H9 (cell line): ENCODE data around the gene COL4A4. TPM values are rescaled to one million over a fixed set of nuclear protein-coding genes. Genes with fewer than 3 reads are reported as not detected.

Experiments used
- DNase-seq: peaks from one replicate; pipeline ENCODE4 v3.0.0-alpha.2; 2017
- H2AFZ ChIP-seq: one replicate; pipeline ENCODE4 v1.6.1; 2013; ENCODE audit warnings: mild to moderate bottlenecking, low read length, control low read depth, moderate library complexity
- H2AK5ac ChIP-seq: 2 replicates; pipeline ENCODE4 v1.6.1; 2013; ENCODE audit warnings: low read length, control low read depth, mixed read lengths; ENCODE audit not compliant: insufficient read length
- H2BK120ac ChIP-seq: one replicate; pipeline ENCODE4 v1.6.1; 2013; ENCODE audit warnings: low read depth, mild to moderate bottlenecking, low read length, control low read depth, inconsistent platforms; ENCODE audit not compliant: poor library complexity, severe bottlenecking
- H2BK12ac ChIP-seq: 2 replicates; pipeline ENCODE4 v1.6.1; 2013; ENCODE audit warnings: low read length, control low read depth, mixed read lengths, low read depth; ENCODE audit not compliant: insufficient read length
- H2BK15ac ChIP-seq: 2 replicates; pipeline ENCODE4 v1.6.1; 2013; ENCODE audit warnings: low read depth, low read length, control low read depth
- H2BK20ac ChIP-seq: one replicate; pipeline ENCODE4 v1.6.1; 2013; ENCODE audit warnings: low read depth, mild to moderate bottlenecking, low read length, control low read depth, inconsistent platforms; ENCODE audit not compliant: poor library complexity, severe bottlenecking
- H2BK5ac ChIP-seq: 2 replicates; pipeline ENCODE4 v1.6.1; 2013; ENCODE audit warnings: low read length, control low read depth, mixed read lengths; ENCODE audit not compliant: insufficient read length
- H3K14ac ChIP-seq: 2 replicates; pipeline ENCODE4 v1.6.1; 2013; ENCODE audit warnings: low read length, control low read depth; ENCODE audit not compliant: insufficient read depth
- H3K18ac ChIP-seq: 2 replicates; pipeline ENCODE4 v1.6.1; 2013; ENCODE audit warnings: low read depth, mild to moderate bottlenecking, mixed read lengths, low read length, control low read depth; ENCODE audit not compliant: insufficient read length
- H3K23ac ChIP-seq: 2 replicates; pipeline ENCODE4 v1.6.1; 2013; ENCODE audit warnings: low read length, control low read depth, mixed read lengths, low read depth; ENCODE audit not compliant: insufficient read length
- H3K23me2 ChIP-seq: 2 replicates; pipeline ENCODE4 v1.6.1; 2013; ENCODE audit warnings: low read depth, mild to moderate bottlenecking, mixed read lengths, low read length, control low read depth; ENCODE audit not compliant: insufficient read length, poor library complexity, severe bottlenecking
- H3K27ac ChIP-seq: 2 replicates; pipeline ENCODE4 v1.5.1; 2013; ENCODE audit warnings: low read length, control low read depth, mixed read lengths, low read depth; ENCODE audit not compliant: insufficient read length
- H3K27me3 ChIP-seq: 2 replicates; pipeline ENCODE4 v1.6.1; 2013; ENCODE audit warnings: low read length, control low read depth, inconsistent platforms; ENCODE audit not compliant: insufficient read depth
- H3K4ac ChIP-seq: 2 replicates; pipeline ENCODE4 v1.6.1; 2013; ENCODE audit warnings: low read depth, mild to moderate bottlenecking, control low read depth, inconsistent platforms, low read length, moderate library complexity
- H3K4me1 ChIP-seq: 2 replicates; pipeline ENCODE4 v1.6.1; 2013; ENCODE audit warnings: low read length, control low read depth, inconsistent platforms; ENCODE audit not compliant: insufficient read depth
- H3K4me2 ChIP-seq: 2 replicates; pipeline ENCODE4 v1.6.1; 2013; ENCODE audit warnings: low read length, control low read depth, mixed read lengths; ENCODE audit not compliant: insufficient read length, insufficient read depth
- H3K56ac ChIP-seq: 2 replicates; pipeline ENCODE4 v1.6.1; 2013; ENCODE audit warnings: low read depth, mild to moderate bottlenecking, mixed read lengths, low read length, control low read depth; ENCODE audit not compliant: insufficient read length
- H3K79me1 ChIP-seq: 2 replicates; pipeline ENCODE4 v1.6.1; 2013; ENCODE audit warnings: low read depth, mild to moderate bottlenecking, moderate library complexity, low read length, control low read depth, inconsistent platforms; ENCODE audit not compliant: insufficient read depth, poor library complexity, severe bottlenecking
- H3K79me2 ChIP-seq: 2 replicates; pipeline ENCODE4 v1.6.1; 2013; ENCODE audit warnings: low read length, control low read depth, inconsistent platforms; ENCODE audit not compliant: insufficient read depth
- H3K9ac ChIP-seq: 2 replicates; pipeline ENCODE4 v1.6.1; 2013; ENCODE audit warnings: low read length, control low read depth, mixed read lengths; ENCODE audit not compliant: insufficient read length; ENCODE audit errors: extremely low read depth
- H3K9me3 ChIP-seq: one replicate; pipeline ENCODE4 v1.6.1; 2013; ENCODE audit warnings: low read depth, low read length, inconsistent platforms; ENCODE audit not compliant: control insufficient read depth
- H3T11ph ChIP-seq: one replicate; pipeline ENCODE4 v1.6.1; 2013; ENCODE audit warnings: mild to moderate bottlenecking, low read length, control low read depth, inconsistent platforms
- H4K20me1 ChIP-seq: one replicate; pipeline ENCODE4 v1.6.1; 2013; ENCODE audit not compliant: control insufficient read depth, insufficient read length, insufficient read depth
- H4K5ac ChIP-seq: 2 replicates; pipeline ENCODE4 v1.6.1; 2013; ENCODE audit warnings: low read depth, mild to moderate bottlenecking, mixed read lengths, low read length, control low read depth; ENCODE audit not compliant: insufficient read length
- H4K8ac ChIP-seq: replicated peaks from 2 replicates; pipeline ENCODE4 v1.6.1; 2013; ENCODE audit warnings: low read length, control low read depth, mixed read lengths, low read depth; ENCODE audit not compliant: insufficient read length
- H4K91ac ChIP-seq: 2 replicates; pipeline ENCODE4 v1.6.1; 2013; ENCODE audit warnings: low read depth, mild to moderate bottlenecking, moderate library complexity, mixed read lengths, low read length, control low read depth; ENCODE audit not compliant: insufficient read length
- H3K27ac Mint-ChIP-seq, 3 experiments: 2 replicates in 2 of 3; 3 replicates in 1 of 3; pipeline ENCODE4 v1.8.0; 2020 to 2021; ENCODE audit warnings: mixed read lengths in 3 of 3, mild to moderate bottlenecking in 1 of 3, moderate library complexity in 1 of 3
- H3K27me3 Mint-ChIP-seq: 2 replicates; pipeline ENCODE4 v1.8.0; 2021; ENCODE audit warnings: low read depth, mild to moderate bottlenecking, moderate library complexity, mixed read lengths
- H3K36me3 Mint-ChIP-seq, 3 experiments: 2 replicates in 2 of 3; 3 replicates in 1 of 3; pipeline ENCODE4 v1.8.0; 2020 to 2021; ENCODE audit warnings: low read depth in 3 of 3, mixed read lengths in 3 of 3; ENCODE audit not compliant: insufficient read depth in 1 of 3
- H3K4me1 Mint-ChIP-seq, 2 experiments: 2 replicates each; pipeline ENCODE4 v1.8.0; 2020; ENCODE audit warnings: mixed read lengths in 2 of 2
- H3K4me3 Mint-ChIP-seq, 2 experiments: 2 replicates in 1 of 2; 3 replicates in 1 of 2; pipeline ENCODE4 v1.8.0; 2020 to 2021; ENCODE audit warnings: mild to moderate bottlenecking in 2 of 2, mixed read lengths in 2 of 2, moderate library complexity in 1 of 2
- H3K9me3 Mint-ChIP-seq, 2 experiments: 2 replicates in 1 of 2; 3 replicates in 1 of 2; pipeline ENCODE4 v1.8.0; 2020; ENCODE audit warnings: mild to moderate bottlenecking in 2 of 2, mixed read lengths in 2 of 2, moderate library complexity in 1 of 2
- CTCF ChIP-seq: fragments of 200-600 bp; sonication (generic); conservative IDR thresholded peaks from 3 replicates; pipeline ENCODE4 v1.8.0; 2021; ENCODE audit warnings: antibody characterized with exemption, mild to moderate bottlenecking
- WGBS: extraction: QIAGEN DNeasy Blood & Tissue Kit; methylation state at CpG from one replicate; pipeline ENCODE4 v1.1.7; 2013; ENCODE audit warnings: missing lambda C conversion rate, low lambda C conversion rate, mixed read lengths; ENCODE audit not compliant: insufficient read length; ENCODE audit errors: extremely low coverage; 5-methylcytosine and 5-hydroxymethylcytosine counted together
- total RNA-seq: library from RNA; stranded (reverse); gene quantifications from 2 replicates; pipeline ENCODE4 v1.2.1, GENCODE V29; 2021

Gene COL4A4
- total RNA-seq, 1 experiment from 2014 or later = 0.92 TPM

- no peak overlapping the region for H3K4me2 ChIP-seq
- no peak overlapping the region for H2AK5ac ChIP-seq
- DNase-seq = no peak
- H3K9me3 Mint-ChIP-seq = peaks cover 0 to 6% of the 10 kb centered on the region in 2 experiments; a peak in 2 of 5 replicates
- WGBS = no CpG with 5 or more reads among the region's 9 CpGs
- H3K36me3 Mint-ChIP-seq = peaks cover 0 to 2% (median 0%) of the 10 kb centered on the region in 3 experiments; a peak in 1 of 7 replicates
- no peak overlapping the region for H4K91ac ChIP-seq
- H2AFZ ChIP-seq = no peak overlapping the region
- H3K56ac ChIP-seq = no peak overlapping the region
- H3K23me2 ChIP-seq = no peaks in the 10 kb centered on the region
- H2BK120ac ChIP-seq = no peak overlapping the region
- no peak for TF ChIP-seq CTCF
- no peak overlapping the region for H3K4ac ChIP-seq
- H2BK15ac ChIP-seq = no peak overlapping the region
- H2BK12ac ChIP-seq = no peak overlapping the region
- H3K18ac ChIP-seq = no peak overlapping the region
- H3K79me2 ChIP-seq = no peaks in the 10 kb centered on the region
- no peak overlapping the region for H3K14ac ChIP-seq
- peaks cover 13% of the 10 kb centered on the region; the same call in 1 of the 2 replicates for H3K27me3 ChIP-seq
- no peak overlapping the region for H3K4me3 Mint-ChIP-seq
- H3K27ac ChIP-seq = no peak overlapping the region
- no peak overlapping the region for H3K23ac ChIP-seq
- peaks cover 3% of the 10 kb centered on the region; the same call in 1 of the 2 replicates for H3K4me1 ChIP-seq
- peaks cover 30% of the 10 kb centered on the region in 2 experiments for H3K4me1 Mint-ChIP-seq
- no peak overlapping the region for H3K9ac ChIP-seq
- no peaks in the 10 kb centered on the region for H3K9me3 ChIP-seq
- no peaks in the 10 kb centered on the region for H3K79me1 ChIP-seq
- H2BK5ac ChIP-seq = no peak overlapping the region
- H3K27me3 Mint-ChIP-seq = peaks cover 64% of the 10 kb centered on the region
- H3K27ac Mint-ChIP-seq = no peak overlapping the region
- H4K8ac ChIP-seq = no peak overlapping the region
- H3T11ph ChIP-seq = no peak overlapping the region
- no peaks in the 10 kb centered on the region for H4K20me1 ChIP-seq
- no peak overlapping the region for H2BK20ac ChIP-seq
- H4K5ac ChIP-seq = no peak overlapping the region
These were observed 42.4 kb upstream of the COL4A4 start for GRCh38 chr2:227206406-227206805.
